Naive thymus-derived CD4-positive, alpha-beta T cell (primary cell): ENCODE measurements around the gene HPSE. TPM values are rescaled to one million over a fixed set of nuclear protein-coding genes. Genes with fewer than 3 reads are reported as not detected.

Source experiments
- ATAC-seq: fragments of 150-1000 bp; cut with Tn5 transposase; 2 replicates; pipeline ENCODE4 v1.10.0; 2021; ENCODE audit warnings: mild to moderate bottlenecking, moderate library complexity
- CTCF ChIA-PET: fragments of 350-600 bp; sonication (Branson Sonifier 250); formaldehyde crosslinking; loops from one replicate; lab custom pipeline; 2021; ENCODE audit warnings: antibody characterized with exemption; lab: Charles Lee
- POLR2A ChIA-PET: fragments of 350-600 bp; sonication (Branson Sonifier 250); formaldehyde crosslinking; loops from one replicate; lab custom pipeline; 2021; ENCODE audit warnings: antibody characterized with exemption, inconsistent platforms; lab: Charles Lee
- DNase-seq, 9 donors: peaks; one replicate each; pipeline versions ENCODE4 v3.0.0 to v3.0.0-alpha.2; 2020 to 2022; ENCODE audit warnings: mixed read lengths in 1 of 9
- H3K27ac ChIP-seq: one replicate; pipeline ENCODE4 v1.7.0; 2013; ENCODE audit warnings: mild to moderate bottlenecking, low read depth, low read length, moderate library complexity
- H3K27me3 ChIP-seq, 2 donors: one replicate each; pipeline ENCODE4 v1.7.0; 2013; ENCODE audit warnings: low read length in 2 of 2, mild to moderate bottlenecking in 2 of 2, moderate library complexity in 2 of 2; ENCODE audit not compliant: control insufficient read depth in 2 of 2, insufficient read depth in 2 of 2
- H3K36me3 ChIP-seq, 3 experiments: 1 replicate in 2 of 3; 2 replicates in 1 of 3; pipeline ENCODE4 v1.7.0; 2013; ENCODE audit warnings: low read length in 3 of 3, mild to moderate bottlenecking in 3 of 3, moderate library complexity in 1 of 3; ENCODE audit not compliant: insufficient read depth in 3 of 3, control insufficient read depth in 2 of 3
- H3K4me1 ChIP-seq, 2 donors: one replicate each; pipeline ENCODE4 v1.7.0; 2013; ENCODE audit warnings: low read length in 2 of 2, mild to moderate bottlenecking in 2 of 2, moderate library complexity in 1 of 2; ENCODE audit not compliant: control insufficient read depth in 2 of 2, insufficient read depth in 2 of 2
- H3K4me3 ChIP-seq: 2 replicates; pipeline ENCODE4 v1.7.0; 2013; ENCODE audit warnings: mild to moderate bottlenecking, low read length
- H3K9me3 ChIP-seq, 3 experiments: 1 replicate in 2 of 3; 2 replicates in 1 of 3; pipeline ENCODE4 v1.7.0; 2013; ENCODE audit warnings: low read length in 3 of 3; ENCODE audit not compliant: control insufficient read depth in 2 of 3
- H3K27ac Mint-ChIP-seq, 9 donors: one replicate each; pipeline ENCODE4 v1.8.0; 2020 to 2022; ENCODE audit warnings: mixed read lengths in 9 of 9, mild to moderate bottlenecking in 8 of 9, moderate library complexity in 5 of 9, inconsistent platforms in 2 of 9
- H3K27me3 Mint-ChIP-seq, 5 donors: one replicate each; pipeline ENCODE4 v1.8.0; 2021 to 2022; ENCODE audit warnings: mixed read lengths in 5 of 5, mild to moderate bottlenecking in 1 of 5
- H3K36me3 Mint-ChIP-seq, 5 donors: one replicate each; pipeline ENCODE4 v1.8.0; 2020 to 2022; ENCODE audit warnings: mixed read lengths in 5 of 5, mild to moderate bottlenecking in 3 of 5, inconsistent platforms in 1 of 5
- H3K4me1 Mint-ChIP-seq, 7 donors: one replicate each; pipeline ENCODE4 v1.8.0; 2020 to 2022; ENCODE audit warnings: mixed read lengths in 7 of 7, mild to moderate bottlenecking in 3 of 7, inconsistent platforms in 1 of 7
- H3K4me3 Mint-ChIP-seq, 10 donors: one replicate each; pipeline ENCODE4 v1.8.0; 2020 to 2022; ENCODE audit warnings: mild to moderate bottlenecking in 10 of 10, mixed read lengths in 10 of 10, moderate library complexity in 6 of 10, inconsistent platforms in 2 of 10
- H3K9me3 Mint-ChIP-seq, 11 donors: one replicate each; pipeline ENCODE4 v1.8.0; 2020 to 2022; ENCODE audit warnings: mixed read lengths in 11 of 11, mild to moderate bottlenecking in 4 of 11, inconsistent platforms in 1 of 11, moderate library complexity in 1 of 11
- intact Hi-C, 2 donors: fragments of 100-400 bp; cut with micrococcal nuclease; formaldehyde crosslinking; loops; one replicate each; pipeline ENCODE4 v1.15.1; 2023
- polyA plus RNA-seq, 2 donors: library from polyadenylated mRNA; unstranded; fragments of 300-500 nt; fragmentation: Illumina TruSeq; gene quantifications; one replicate each; pipeline ENCODE4 v1.2.3, GENCODE V29; 2021
- total RNA-seq, 6 experiments: library from RNA in 5 of 6; stranded (reverse) in 5 of 6; gene quantifications; 1 replicate in 5 of 6; 2 replicates in 1 of 6; pipeline ENCODE4 v1.2.3 and lab custom pipeline; 2021 to 2026

Gene HPSE
- total and polyA plus RNA-seq, 7 experiments from 2014 or later, result 3.8 to 16.2 (median 6.3) TPM

- H3K36me3 Mint-ChIP-seq, result peaks cover 5 to 21% (median 11%) of the 10 kb centered on the region in 5 donors
- no peak overlapping the region for H3K27ac ChIP-seq
- peaks cover 0 to 5% of the 10 kb centered on the region in 2 donors for H3K4me1 ChIP-seq
- H3K27me3 ChIP-seq, result no peaks in the 10 kb centered on the region
- H3K9me3 ChIP-seq, result no peaks in the 10 kb centered on the region
- ATAC-seq (peak; percentile 56), DNase-seq (peak in 1 of 9 donors; percentile 19)
- intact Hi-C loops, result no loop called here
- no peak overlapping the region for H3K4me3 Mint-ChIP-seq
- peaks cover 0 to 13% (median 0%) of the 10 kb centered on the region in 7 donors for H3K4me1 Mint-ChIP-seq
- peaks cover 0 to 16% (median 0%) of the 10 kb centered on the region in 3 experiments for H3K36me3 ChIP-seq
- no peaks in the 10 kb centered on the region for H3K9me3 Mint-ChIP-seq
- no peak overlapping the region for H3K27ac Mint-ChIP-seq
- H3K4me3 ChIP-seq, result no peak overlapping the region
- H3K27me3 Mint-ChIP-seq, result no peaks in the 10 kb centered on the region
- POLR2A ChIA-PET, result no interaction called here
- CTCF ChIA-PET, result interaction anchor here (1.0 to 1.1 kb wide), 3 partner anchors 17 to 207 kb away, joined by 3 read pairs; no protein-coding TSS in a partner anchor
These were observed 68.0 kb downstream of the HPSE start for GRCh38 chr4:83266689-83267088.

GRCh38 chr4:83263106-83263505 is 71.5 kb downstream of the HPSE start:
- ATAC-seq (no peak), DNase-seq (no peak)
- ChIA-PET POLR2A (no interaction called here), CTCF (interaction anchor here (0.9 to 1.5 kb wide), 5 partner anchors 12 to 228 kb away, joined by 3 to 4 read pairs (median 3); partner anchors contain the start of gene COPS4)
- H3K4me1 ChIP-seq, result peaks cover 4 to 10% of the 10 kb centered on the region in 2 donors
- H3K4me3 ChIP-seq, result no peak overlapping the region
- H3K9me3 Mint-ChIP-seq, result no peaks in the 10 kb centered on the region
- H3K27ac Mint-ChIP-seq, result peak overlapping the region in 1 of 9 donors; percentile 22
- intact Hi-C loops, result no loop called here
- no peaks in the 10 kb centered on the region for H3K9me3 ChIP-seq
- H3K4me3 Mint-ChIP-seq, result no peak overlapping the region
- H3K27me3 ChIP-seq, result no peaks in the 10 kb centered on the region
- H3K27me3 Mint-ChIP-seq, result no peaks in the 10 kb centered on the region
- no peak overlapping the region for H3K27ac ChIP-seq
- peaks cover 4 to 16% (median 7%) of the 10 kb centered on the region in 5 donors for H3K36me3 Mint-ChIP-seq
- no peaks in the 10 kb centered on the region for H3K36me3 ChIP-seq
- H3K4me1 Mint-ChIP-seq, result peaks cover 0 to 16% (median 6%) of the 10 kb centered on the region in 7 donors

GRCh38 chr4:83262682-83263081 is 72.0 kb downstream of the HPSE start:
- ChIA-PET CTCF (interaction anchor here (0.9 to 2.8 kb wide), 10 partner anchors 11 to 228 kb away, joined by 3 to 30 read pairs (median 4); partner anchors contain the start of gene COPS4), POLR2A (interaction anchor here (0.7 kb wide), 1 partner anchor 57 kb away, joined by 3 read pairs; no protein-coding TSS in a partner anchor)
- Mint-ChIP-seq H3K27ac (peak overlapping the region in 1 of 9 donors; percentile 22), H3K4me3 (no peak overlapping the region), H3K27me3 (no peaks in the 10 kb centered on the region), H3K4me1 (peaks cover 0 to 16% (median 8%) of the 10 kb centered on the region in 7 donors), H3K36me3 (peaks cover 4 to 18% (median 5%) of the 10 kb centered on the region in 5 donors), H3K9me3 (no peaks in the 10 kb centered on the region)
- Histone ChIP-seq H3K9me3 (no peaks in the 10 kb centered on the region), H3K4me3 (no peak overlapping the region), H3K4me1 (peaks cover 4 to 10% of the 10 kb centered on the region in 2 donors), H3K36me3 (no peaks in the 10 kb centered on the region), H3K27me3 (no peaks in the 10 kb centered on the region), H3K27ac (no peak overlapping the region)
- intact Hi-C loops, result no loop called here
- no peak for DNase-seq
- no peak for ATAC-seq

- Mint-ChIP-seq H3K4me1 (peaks cover 0 to 19% (median 8%) of the 10 kb centered on the region in 7 donors), H3K4me3 (no peak overlapping the region), H3K36me3 (peaks cover 4 to 21% (median 8%) of the 10 kb centered on the region in 5 donors), H3K27me3 (no peaks in the 10 kb centered on the region), H3K27ac (peak overlapping the region in 1 of 9 donors; percentile 72), H3K9me3 (no peaks in the 10 kb centered on the region)
- intact Hi-C loops, result no loop called here
- Histone ChIP-seq H3K9me3 (no peaks in the 10 kb centered on the region), H3K4me3 (no peak overlapping the region), H3K36me3 (no peaks in the 10 kb centered on the region), H3K27ac (no peak overlapping the region), H3K27me3 (no peaks in the 10 kb centered on the region), H3K4me1 (peaks cover 4 to 5% of the 10 kb centered on the region in 2 donors)
- ChIA-PET CTCF (interaction anchor here (0.6 to 2.8 kb wide), 8 partner anchors 10 to 188 kb away, joined by 3 to 30 read pairs (median 5); no protein-coding TSS in a partner anchor), POLR2A (interaction anchor here (0.7 to 1.7 kb wide), 3 partner anchors 19 to 89 kb away, joined by 4 to 6 read pairs (median 5); no protein-coding TSS in a partner anchor)
- ATAC-seq, result no peak
- no peak for DNase-seq
These were observed 73.3 kb downstream of the HPSE start for GRCh38 chr4:83261307-83261706.

- Histone ChIP-seq H3K27me3 (no peaks in the 10 kb centered on the region), H3K27ac (no peak overlapping the region), H3K9me3 (no peaks in the 10 kb centered on the region), H3K4me1 (peaks cover 4 to 5% of the 10 kb centered on the region in 2 donors), H3K36me3 (no peaks in the 10 kb centered on the region), H3K4me3 (no peak overlapping the region)
- no peak for ATAC-seq
- H3K27ac Mint-ChIP-seq, result no peak overlapping the region
- no peaks in the 10 kb centered on the region for H3K9me3 Mint-ChIP-seq
- H3K27me3 Mint-ChIP-seq, result no peaks in the 10 kb centered on the region
- H3K4me3 Mint-ChIP-seq, result no peak overlapping the region
- CTCF ChIA-PET, result interaction anchor here (0.7 to 1.8 kb wide), 8 partner anchors 8 to 191 kb away, joined by 3 to 17 read pairs (median 4); no protein-coding TSS in a partner anchor
- POLR2A ChIA-PET, result interaction anchor here (1.2 to 1.7 kb wide), 2 partner anchors 47 to 175 kb away, joined by 3 to 6 read pairs; no protein-coding TSS in a partner anchor
- DNase-seq, result no peak
- intact Hi-C loops, result no loop called here
- H3K36me3 Mint-ChIP-seq, result peaks cover 4 to 21% (median 8%) of the 10 kb centered on the region in 5 donors
- peaks cover 0 to 19% (median 9%) of the 10 kb centered on the region in 7 donors for H3K4me1 Mint-ChIP-seq
These were observed 75.1 kb downstream of the HPSE start for GRCh38 chr4:83259586-83259985.

- POLR2A ChIA-PET, result interaction anchor here (0.6 kb wide), 2 partner anchors 40 to 175 kb away, joined by 3 read pairs; no protein-coding TSS in a partner anchor
- ATAC-seq, result no peak
- Histone ChIP-seq H3K27me3 (no peaks in the 10 kb centered on the region), H3K9me3 (no peaks in the 10 kb centered on the region), H3K4me1 (peaks cover 4 to 5% of the 10 kb centered on the region in 2 donors), H3K36me3 (no peaks in the 10 kb centered on the region), H3K4me3 (no peak overlapping the region), H3K27ac (no peak overlapping the region)
- Mint-ChIP-seq H3K4me1 (peaks cover 1 to 24% (median 10%) of the 10 kb centered on the region in 7 donors), H3K4me3 (no peak overlapping the region), H3K36me3 (peaks cover 4 to 21% (median 8%) of the 10 kb centered on the region in 5 donors), H3K27ac (peak overlapping the region in 1 of 9 donors; percentile 1), H3K9me3 (no peaks in the 10 kb centered on the region), H3K27me3 (no peaks in the 10 kb centered on the region)
- CTCF ChIA-PET, result no interaction called here
- intact Hi-C loops, result no loop called here
- no peak for DNase-seq
These were observed 76.2 kb downstream of the HPSE start for GRCh38 chr4:83258461-83258860.
